A549 (cell line): ENCODE data around the gene ZBTB46. TPM values are rescaled to one million over a fixed set of nuclear protein-coding genes. Genes with fewer than 3 reads are reported as not detected.

Experiments used
- ATAC-seq, 2 experiments: fragments of 200-7000 bp in 1 of 2; fragments of >200 bp in 1 of 2; cut with Nextera tagmentation in 1 of 2; cut with Tn5 transposase in 1 of 2; 3 replicates each; pipeline versions ENCODE4 v1.8.0 to v1.9.1; 2018 to 2020; ENCODE audit warnings: mild to moderate bottlenecking in 1 of 2, moderate library complexity in 1 of 2
- CTCF ChIA-PET: fragments of 300-600 bp; sonication (Branson Sonifier 250); formaldehyde crosslinking; extraction: SDS; loops from one replicate; lab custom pipeline; 2021; ENCODE audit warnings: antibody characterized with exemption, inconsistent platforms; lab: Yijun Ruan, JAX
- POLR2A ChIA-PET: fragments of 350-600 bp; formaldehyde crosslinking; extraction: SDS; loops from one replicate; lab custom pipeline; 2021; ENCODE audit warnings: antibody characterized with exemption, inconsistent platforms; lab: Yijun Ruan, JAX
- DNase-seq, 2 experiments: peaks; one replicate each; pipeline versions ENCODE4 v3.0.0 to v3.0.0-alpha.2; 2011 to 2016; ENCODE audit warnings: low read depth in 1 of 2, low spot score in 1 of 2
- FAIRE-seq: peaks from 2 replicates; lab custom pipeline; 2011; peaks lifted over from hg19 to GRCh38; lab: Jason Lieb, UNC
- H3K27ac ChIP-seq, 2 experiments: fragments of >200 bp; sonication (Bioruptor Twin); formaldehyde crosslinking; 3 replicates each; pipeline ENCODE4 v1.5.1; 2016 to 2017
- H3K4me1 ChIP-seq: fragments of >200 bp; sonication (Bioruptor Twin); formaldehyde crosslinking; 3 replicates; pipeline ENCODE4 v1.6.1; 2016
- H3K4me2 ChIP-seq: fragments of >200 bp; sonication (Bioruptor Twin); formaldehyde crosslinking; 3 replicates; pipeline ENCODE4 v1.6.1; 2016
- H3K4me3 ChIP-seq: fragments of >200 bp; sonication (Bioruptor Twin); formaldehyde crosslinking; 3 replicates; pipeline ENCODE4 v1.5.1; 2016
- H3K9me3 ChIP-seq: fragments of >200 bp; sonication (Bioruptor Twin); formaldehyde crosslinking; 3 replicates; pipeline ENCODE4 v1.6.1; 2016
- CEBPB ChIP-seq, 2 experiments: fragments of >200 bp in 1 of 2; sonication (Bioruptor Twin) in 1 of 2; formaldehyde crosslinking in 1 of 2; IDR thresholded peaks; 2 replicates each; pipeline ENCODE4 v1.6.1; 2012 to 2016
- ELK1 ChIP-seq: fragments of 150-350 bp; IDR thresholded peaks from 2 replicates; pipeline ENCODE4 v1.6.1; 2014; ENCODE audit warnings: low read depth, mild to moderate bottlenecking, low read length
- FOSL2 ChIP-seq, 2 experiments: fragments of 450-650 bp in 1 of 2; fragments of >200 bp in 1 of 2; sonication (Bioruptor Twin) in 1 of 2; formaldehyde crosslinking; IDR thresholded peaks; 2 replicates each; pipeline versions ENCODE4 v1.5.0 to v1.6.1; 2016 to 2020; ENCODE audit warnings: mild to moderate bottlenecking in 1 of 2, moderate library complexity in 1 of 2
- HOXA7 ChIP-seq: fragments of 250-450 bp; sonication (Bioruptor Pico); IDR thresholded peaks from 2 replicates; pipeline ENCODE4 v1.5.0; 2020; ENCODE audit warnings: mild to moderate bottlenecking, moderate library complexity
- MAFK ChIP-seq: fragments of 450-650 bp; IDR thresholded peaks from 2 replicates; pipeline ENCODE4 v1.6.1; 2014; ENCODE audit not compliant: partially characterized antibody
- MAZ ChIP-seq: fragments of 150-350 bp; IDR thresholded peaks from 2 replicates; pipeline ENCODE4 v1.6.1; 2014; ENCODE audit warnings: antibody characterized with exemption, low read depth, low read length, borderline replicate concordance
- NPAS2 ChIP-seq: fragments of 250-450 bp; sonication (Bioruptor Pico); IDR thresholded peaks from 2 replicates; pipeline ENCODE4 v1.8.0; 2022; ENCODE audit warnings: mild to moderate bottlenecking, moderate library complexity, borderline replicate concordance
- RAD21 ChIP-seq, 2 experiments: fragments of >200 bp in 1 of 2; sonication (Bioruptor Twin) in 1 of 2; formaldehyde crosslinking in 1 of 2; IDR thresholded peaks in 1 of 2; conservative IDR thresholded peaks in 1 of 2; 2 replicates in 1 of 2; 3 replicates in 1 of 2; pipeline ENCODE4 v1.6.1; 2012 to 2018; ENCODE audit warnings: inconsistent platforms in 1 of 2
- REST ChIP-seq: fragments of 200-600 bp; sonication (generic); IDR thresholded peaks from 2 replicates; pipeline ENCODE4 v1.6.1; 2016; ENCODE audit warnings: antibody characterized with exemption, mild to moderate bottlenecking, moderate library complexity
- RNF2 ChIP-seq: fragments of 200-600 bp; sonication (generic); IDR thresholded peaks from 2 replicates; pipeline ENCODE4 v1.6.1; 2016; ENCODE audit warnings: low read depth, mild to moderate bottlenecking, antibody characterized with exemption, moderate library complexity, borderline replicate concordance
- SMC3 ChIP-seq: fragments of >200 bp; sonication (Bioruptor Twin); formaldehyde crosslinking; IDR thresholded peaks from 3 replicates; pipeline ENCODE4 v1.6.1; 2018; ENCODE audit warnings: inconsistent platforms
- TFCP2L1 ChIP-seq: fragments of 250-450 bp; sonication (Bioruptor Pico); IDR thresholded peaks from 2 replicates; pipeline ENCODE4 v1.5.0; 2021; ENCODE audit warnings: mild to moderate bottlenecking
- USF2 ChIP-seq: fragments of 450-650 bp; IDR thresholded peaks from 2 replicates; pipeline ENCODE4 v1.6.1; 2014; ENCODE audit warnings: antibody characterized with exemption
- ZNF302 ChIP-seq: fragments of 250-450 bp; sonication (Bioruptor Pico); IDR thresholded peaks from 2 replicates; pipeline ENCODE4 v1.9.0; 2021; ENCODE audit warnings: inconsistent platforms, mild to moderate bottlenecking, moderate library complexity
- WGBS: methylation state at CpG from one replicate; pipeline ENCODE4 v1.1.6; 2017; ENCODE audit errors: missing lambda C conversion rate; 5-methylcytosine and 5-hydroxymethylcytosine counted together
- polyA plus RNA-seq, 4 experiments: library from polyadenylated mRNA; depleted of rRNA in 3 of 4; stranded (reverse); fragments of >200 nt; fragmentation: RNase III in 1 of 4; extraction: RNeasy Plus Mini Kit Qiagen cat#74134 plus additional on column Dnase treatment in 1 of 4; gene quantifications; 2 replicates in 3 of 4; 3 replicates in 1 of 4; pipeline ENCODE4 v1.2.3, GENCODE V29; 2011 to 2017
- TF ChIP-seq, protein P1 (sequence below): fragments of 250-450 bp; sonication (Bioruptor Pico); IDR thresholded peaks from 2 replicates; pipeline ENCODE4 v1.5.0; 2021; ENCODE audit warnings: mild to moderate bottlenecking, moderate library complexity, borderline replicate concordance
- TF ChIP-seq, protein P2 (sequence below): fragments of >200 bp; sonication (Bioruptor Twin); formaldehyde crosslinking; IDR thresholded peaks from 2 replicates; pipeline ENCODE4 v1.6.1; 2016
- TF ChIP-seq, protein P3 (sequence below): fragments of >200 bp; sonication (Bioruptor Twin); formaldehyde crosslinking; IDR thresholded peaks from 3 replicates; pipeline ENCODE4 v1.5.1; 2016

The ZBTB46 gene
- polyA plus RNA-seq, 2 of the 4 experiments (the other 2 are of a cell fraction), result 0.17 to 0.43 TPM

DNA sequence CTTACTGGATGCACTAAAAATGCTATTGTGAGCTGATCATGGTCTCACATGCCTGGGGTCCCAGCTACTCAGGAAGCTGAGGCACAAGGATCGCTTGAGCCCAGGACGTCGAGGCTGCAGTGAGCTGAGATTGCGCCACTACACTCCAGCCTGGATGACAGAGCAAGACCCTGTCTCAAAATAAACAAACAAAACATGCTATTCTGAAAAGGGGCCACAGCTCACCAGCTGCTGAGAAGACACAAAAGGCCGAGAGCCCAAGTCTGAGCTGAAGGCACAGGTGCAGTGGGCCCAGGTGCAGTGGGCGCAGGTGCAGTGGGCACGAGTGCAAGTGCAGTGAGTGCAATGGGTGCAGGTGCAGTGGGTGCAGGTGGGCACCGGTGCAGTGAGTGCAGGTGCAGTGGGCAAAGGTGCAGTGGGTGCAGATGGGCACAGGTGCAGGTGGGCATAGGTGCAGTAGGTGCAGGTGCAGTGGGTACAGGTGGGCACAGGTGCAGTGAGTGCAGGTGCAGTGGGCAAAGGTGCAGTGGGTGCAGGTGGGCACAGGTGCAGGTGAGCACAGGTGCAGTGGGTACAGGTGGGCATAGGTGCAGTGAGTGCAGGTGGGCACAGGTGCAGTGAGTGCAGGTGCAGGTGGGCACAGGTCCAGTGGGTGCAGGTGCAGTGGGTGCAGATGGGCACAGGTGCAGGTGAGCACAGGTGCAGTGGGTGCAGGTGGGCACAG lies 16.0 kb downstream of the ZBTB46 start:
- ChIA-PET POLR2A (no interaction called here), CTCF (no interaction called here)
- ATAC-seq, result no peak
- FAIRE-seq, result no peak
- H3K27ac ChIP-seq, result no peak overlapping the region
- no peak for TF ChIP-seq FOSL2 (IDR thresholded peaks at IDR 0.05)
- no peak for TF ChIP-seq FOSL2 (CRISPR knock-in tag; IDR thresholded peaks at IDR 0.05)
- TF ChIP-seq, protein P1, sequence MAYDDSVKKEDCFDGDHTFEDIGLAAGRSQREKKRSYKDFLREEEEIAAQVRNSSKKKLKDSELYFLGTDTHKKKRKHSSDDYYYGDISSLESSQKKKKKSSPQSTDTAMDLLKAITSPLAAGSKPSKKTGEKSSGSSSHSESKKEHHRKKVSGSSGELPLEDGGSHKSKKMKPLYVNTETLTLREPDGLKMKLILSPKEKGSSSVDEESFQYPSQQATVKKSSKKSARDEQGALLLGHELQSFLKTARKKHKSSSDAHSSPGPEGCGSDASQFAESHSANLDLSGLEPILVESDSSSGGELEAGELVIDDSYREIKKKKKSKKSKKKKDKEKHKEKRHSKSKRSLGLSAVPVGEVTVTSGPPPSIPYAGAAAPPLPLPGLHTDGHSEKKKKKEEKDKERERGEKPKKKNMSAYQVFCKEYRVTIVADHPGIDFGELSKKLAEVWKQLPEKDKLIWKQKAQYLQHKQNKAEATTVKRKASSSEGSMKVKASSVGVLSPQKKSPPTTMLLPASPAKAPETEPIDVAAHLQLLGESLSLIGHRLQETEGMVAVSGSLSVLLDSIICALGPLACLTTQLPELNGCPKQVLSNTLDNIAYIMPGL (CRISPR knock-in tag), result no peak
- TF ChIP-seq MAFK, result no peak
- 0 out of 3 replicates have a peak, but pooled peaks cover 3% of the 10 kb centered on the region for H3K4me1 ChIP-seq
- no peak overlapping the region for H3K4me3 ChIP-seq
- H3K9me3 ChIP-seq, result no peaks in the 10 kb centered on the region
- H3K4me2 ChIP-seq, result no peak overlapping the region
- WGBS, result 53% methylated on average over 8 of the region's 8 CpGs
- no peak for DNase-seq

DNA sequence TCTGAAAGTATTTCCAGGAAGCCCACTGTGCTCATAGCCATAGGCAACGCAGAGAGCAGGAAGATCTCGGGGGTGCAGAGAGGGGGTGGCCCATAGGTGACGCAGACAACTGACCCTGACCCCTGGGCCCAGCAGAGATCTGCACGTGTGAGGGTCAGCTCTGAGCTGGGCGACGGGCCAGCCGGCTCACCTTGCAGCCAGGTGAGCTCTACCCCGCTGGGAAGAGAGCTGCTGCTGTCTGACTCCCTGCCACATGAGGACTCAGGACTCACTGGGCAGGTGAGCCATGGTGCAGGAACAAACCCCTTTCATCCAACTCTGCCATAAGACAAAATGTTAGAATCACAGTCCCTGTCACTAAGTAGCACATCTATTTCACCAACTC lies 19.6 kb downstream of the ZBTB46 start:
- Histone ChIP-seq H3K27ac (no peak overlapping the region), H3K4me2 (no peak overlapping the region), H3K9me3 (no peaks in the 10 kb centered on the region), H3K4me1 (no peaks in the 10 kb centered on the region), H3K4me3 (no peak overlapping the region)
- FAIRE-seq (no peak), ATAC-seq (no peak), DNase-seq (no peak)
- TF ChIP-seq USF2 (no peak), ZNF302 (no peak), MAZ (no peak), RNF2 (no peak), ELK1 (no peak), TFCP2L1 (CRISPR knock-in tag) (no peak)
- TF ChIP-seq, protein P2, sequence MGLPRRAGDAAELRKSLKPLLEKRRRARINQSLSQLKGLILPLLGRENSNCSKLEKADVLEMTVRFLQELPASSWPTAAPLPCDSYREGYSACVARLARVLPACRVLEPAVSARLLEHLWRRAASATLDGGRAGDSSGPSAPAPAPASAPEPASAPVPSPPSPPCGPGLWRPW, result no peak
- WGBS, result 73% methylated on average over 8 of the region's 8 CpGs
- CTCF ChIA-PET, result interaction anchor here (0.9 to 1.1 kb wide), 3 partner anchors 9 to 36 kb away, joined by 3 read pairs; no protein-coding TSS in a partner anchor
- POLR2A ChIA-PET, result no interaction called here

DNA sequence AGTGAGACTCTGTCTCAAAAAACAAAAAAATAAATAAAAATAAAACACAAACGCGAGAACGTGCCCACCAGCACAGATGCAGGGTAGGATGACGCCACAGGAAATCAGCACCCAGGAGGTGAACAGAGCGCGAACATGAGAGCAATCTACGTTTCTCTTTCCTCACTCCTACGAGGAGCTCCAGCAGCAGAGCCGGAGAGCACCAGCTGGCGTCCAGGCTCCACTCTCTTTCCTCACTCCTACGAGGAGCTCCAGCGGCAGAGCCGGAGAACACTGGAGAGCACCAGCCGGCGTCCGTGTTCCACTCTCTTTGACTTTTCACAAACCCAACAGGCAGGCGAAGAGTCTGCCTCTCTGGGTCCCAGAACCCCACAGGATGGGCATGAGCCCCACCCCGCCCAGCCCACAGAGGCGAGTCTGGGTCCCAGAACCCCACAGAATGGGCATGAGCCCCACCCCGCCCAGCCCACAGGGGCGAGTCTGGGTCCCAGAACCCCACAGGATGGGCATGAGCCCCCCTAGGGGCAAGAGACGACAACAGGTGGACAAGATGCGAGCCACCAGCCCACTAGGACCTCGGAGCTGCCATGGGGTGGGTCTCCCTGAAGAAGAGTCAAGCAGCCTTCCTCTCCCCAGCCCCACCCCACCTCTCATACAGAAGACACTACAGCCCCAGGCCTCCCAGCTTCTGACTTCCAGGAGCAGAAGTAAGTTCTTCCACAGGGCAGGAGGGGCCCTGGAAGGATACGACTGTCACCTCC lies 20.2 kb downstream of the ZBTB46 start:
- 83% methylated on average over 21 of the region's 25 CpGs for WGBS
- no peaks in the 10 kb centered on the region for H3K9me3 ChIP-seq
- no peak overlapping the region for H3K4me2 ChIP-seq
- ATAC-seq, result 0 out of 6 replicates have a peak, but pooled peaks of 1 of the 2 experiments have one; percentile 20
- ChIA-PET POLR2A (no interaction called here), CTCF (interaction anchor here (0.9 to 1.5 kb wide), 4 partner anchors 9 to 36 kb away, joined by 3 to 6 read pairs (median 3); no protein-coding TSS in a partner anchor)
- no peak overlapping the region for H3K4me3 ChIP-seq
- H3K27ac ChIP-seq, result no peak overlapping the region
- no peak for FAIRE-seq
- no peak for DNase-seq
- no peaks in the 10 kb centered on the region for H3K4me1 ChIP-seq
- TF ChIP-seq, protein P3, sequence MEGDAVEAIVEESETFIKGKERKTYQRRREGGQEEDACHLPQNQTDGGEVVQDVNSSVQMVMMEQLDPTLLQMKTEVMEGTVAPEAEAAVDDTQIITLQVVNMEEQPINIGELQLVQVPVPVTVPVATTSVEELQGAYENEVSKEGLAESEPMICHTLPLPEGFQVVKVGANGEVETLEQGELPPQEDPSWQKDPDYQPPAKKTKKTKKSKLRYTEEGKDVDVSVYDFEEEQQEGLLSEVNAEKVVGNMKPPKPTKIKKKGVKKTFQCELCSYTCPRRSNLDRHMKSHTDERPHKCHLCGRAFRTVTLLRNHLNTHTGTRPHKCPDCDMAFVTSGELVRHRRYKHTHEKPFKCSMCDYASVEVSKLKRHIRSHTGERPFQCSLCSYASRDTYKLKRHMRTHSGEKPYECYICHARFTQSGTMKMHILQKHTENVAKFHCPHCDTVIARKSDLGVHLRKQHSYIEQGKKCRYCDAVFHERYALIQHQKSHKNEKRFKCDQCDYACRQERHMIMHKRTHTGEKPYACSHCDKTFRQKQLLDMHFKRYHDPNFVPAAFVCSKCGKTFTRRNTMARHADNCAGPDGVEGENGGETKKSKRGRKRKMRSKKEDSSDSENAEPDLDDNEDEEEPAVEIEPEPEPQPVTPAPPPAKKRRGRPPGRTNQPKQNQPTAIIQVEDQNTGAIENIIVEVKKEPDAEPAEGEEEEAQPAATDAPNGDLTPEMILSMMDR, result no peak
- TF ChIP-seq HOXA7 (CRISPR knock-in tag), result no peak
- TF ChIP-seq RAD21 (conservative IDR thresholded peaks at IDR 0.05 in 1 of 2, IDR thresholded peaks at IDR 0.05 in 1 of 2), result no peak
- TF ChIP-seq, protein P1 (CRISPR knock-in tag), result no peak
- TF ChIP-seq CEBPB (IDR thresholded peaks at IDR 0.05), result no peak
- no peak for TF ChIP-seq NPAS2 (CRISPR knock-in tag)
- no peak for TF ChIP-seq REST
- TF ChIP-seq SMC3, result no peak
